HTR-8/SVneo (cell line): ENCODE measurements around the gene TRAF2.
"Not testable (repeated sequence)": the region's sequence is repeated elsewhere in the genome, so short reads cannot be mapped to it uniquely, and the experiment has no call there.

ENCODE experiments used
- DNase-seq: peaks from one replicate; pipeline ENCODE4 v3.0.0; 2011; ENCODE audit warnings: low spot score, mixed read lengths; ENCODE audit not compliant: insufficient read length
- FAIRE-seq: peaks from 2 replicates; lab custom pipeline; 2011; peaks lifted over from hg19 to GRCh38; lab: Jason Lieb, UNC

The TRAF2 gene

GRCh38 chr9:136856541-136857141, 29.7 kb upstream of the TRAF2 start:
- DNase-seq: no peak
- no peak for FAIRE-seq

DNA sequence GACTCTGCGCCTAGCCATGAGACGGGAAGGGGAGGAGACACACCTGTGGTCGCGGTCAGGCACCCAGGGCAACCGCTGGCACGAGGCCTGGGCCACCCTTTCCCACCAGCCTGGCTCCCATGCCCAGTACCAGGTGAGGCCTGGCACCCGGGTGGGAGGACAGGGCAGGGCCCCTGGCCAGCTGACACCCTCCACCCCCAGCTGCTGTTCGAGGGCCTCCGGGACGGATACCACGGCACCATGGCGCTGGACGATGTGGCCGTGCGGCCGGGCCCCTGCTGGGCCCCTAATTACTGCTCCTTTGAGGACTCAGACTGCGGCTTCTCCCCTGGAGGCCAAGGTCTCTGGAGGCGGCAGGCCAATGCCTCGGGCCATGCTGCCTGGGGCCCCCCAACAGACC, 29.1 kb upstream of the TRAF2 start:
- no peak for FAIRE-seq
- DNase-seq: no peak

DNA sequence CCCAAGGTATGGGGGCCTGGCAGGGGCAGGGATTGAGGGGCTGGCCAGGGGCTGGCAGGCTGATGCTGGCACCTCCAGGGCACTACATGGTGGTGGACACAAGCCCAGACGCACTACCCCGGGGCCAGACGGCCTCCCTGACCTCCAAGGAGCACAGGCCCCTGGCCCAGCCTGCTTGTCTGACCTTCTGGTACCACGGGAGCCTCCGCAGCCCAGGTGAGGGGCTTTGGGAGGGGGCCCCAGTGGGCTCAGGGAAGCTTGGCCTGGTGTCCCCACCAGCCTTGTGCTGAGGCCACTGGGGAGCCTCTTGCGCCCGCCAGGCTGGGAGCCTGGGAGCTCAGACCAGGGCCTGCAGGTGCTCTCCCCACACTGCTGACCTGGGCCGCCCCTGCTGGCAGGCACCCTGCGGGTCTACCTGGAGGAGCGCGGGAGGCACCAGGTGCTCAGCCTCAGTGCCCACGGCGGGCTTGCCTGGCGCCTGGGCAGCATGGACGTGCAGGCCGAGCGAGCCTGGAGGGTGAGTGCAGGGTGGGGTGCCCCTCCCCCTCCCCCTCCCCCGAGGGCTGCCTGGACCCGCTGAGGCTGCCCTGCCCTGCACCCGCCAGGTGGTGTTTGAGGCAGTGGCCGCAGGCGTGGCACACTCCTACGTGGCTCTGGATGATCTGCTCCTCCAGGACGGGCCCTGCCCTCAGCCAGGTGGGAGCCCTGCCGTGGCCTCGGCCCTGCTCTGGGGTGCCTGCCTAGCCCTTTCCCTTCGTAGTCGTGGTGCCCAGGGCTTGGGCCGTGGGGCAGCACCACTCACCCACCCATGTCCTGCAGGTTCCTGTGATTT, 28.5 kb upstream of the TRAF2 start:
- FAIRE-seq (no peak), DNase-seq (no peak)

DNA sequence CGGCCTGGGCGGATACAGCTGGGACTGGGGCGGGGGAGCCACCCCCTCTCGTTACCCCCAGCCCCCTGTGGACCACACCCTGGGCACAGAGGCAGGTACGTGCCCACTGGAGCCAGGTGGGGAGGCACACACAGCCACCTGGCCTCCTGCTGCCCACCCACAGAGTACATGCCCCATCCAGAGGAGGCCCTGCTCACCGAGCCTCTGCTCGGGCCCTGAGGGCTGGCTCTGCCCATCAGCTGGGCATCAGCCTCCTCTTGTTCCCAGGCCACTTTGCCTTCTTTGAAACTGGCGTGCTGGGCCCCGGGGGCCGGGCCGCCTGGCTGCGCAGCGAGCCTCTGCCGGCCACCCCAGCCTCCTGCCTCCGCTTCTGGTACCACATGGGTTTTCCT, 27.9 kb upstream of the TRAF2 start:
- DNase-seq (no peak), FAIRE-seq (no peak)

DNA sequence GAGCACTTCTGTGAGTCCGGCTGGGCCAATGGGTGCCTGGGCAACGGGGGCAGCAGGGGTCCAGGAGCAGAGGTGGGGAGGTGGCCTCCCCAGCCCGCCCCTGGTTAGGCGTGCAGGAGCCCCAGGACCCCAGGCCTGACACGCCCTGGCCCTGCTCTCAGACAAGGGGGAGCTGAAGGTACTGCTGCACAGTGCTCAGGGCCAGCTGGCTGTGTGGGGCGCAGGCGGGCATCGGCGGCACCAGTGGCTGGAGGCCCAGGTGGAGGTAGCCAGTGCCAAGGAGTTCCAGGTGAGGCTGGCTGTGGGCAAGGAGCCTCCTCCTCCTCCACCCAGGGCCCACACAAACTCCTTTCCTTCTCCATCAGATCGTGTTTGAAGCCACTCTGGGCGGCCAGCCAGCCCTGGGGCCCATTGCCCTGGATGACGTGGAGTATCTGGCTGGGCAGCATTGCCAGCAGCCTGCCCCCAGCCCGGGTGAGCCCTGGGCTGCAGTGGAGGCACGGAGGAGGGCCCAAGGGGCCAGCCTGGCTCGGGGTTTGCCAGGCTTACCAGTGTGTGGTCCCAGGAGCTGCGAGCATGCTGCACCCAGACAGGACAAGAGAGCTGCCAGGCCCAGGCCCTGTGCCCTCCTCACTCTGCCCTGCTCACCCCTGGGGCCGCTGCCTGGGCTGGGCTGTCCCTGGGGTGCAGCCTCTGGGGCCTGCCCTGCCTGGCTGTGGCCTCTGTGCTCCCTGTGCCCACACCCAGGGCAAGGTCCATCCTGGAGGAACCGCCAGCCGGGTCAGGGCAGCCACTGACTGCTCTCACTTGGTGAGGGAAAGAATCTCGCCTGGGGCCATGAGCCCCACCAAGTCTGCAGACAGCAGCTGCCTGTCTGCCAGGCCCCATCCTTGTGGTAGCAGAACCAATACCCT, 27.2 kb upstream of the TRAF2 start:
- FAIRE-seq (no peak), DNase-seq (no peak)

GRCh38 chr9:136860529-136860928, 25.8 kb upstream of the TRAF2 start:
- FAIRE-seq (no peak), DNase-seq (no peak)

DNA sequence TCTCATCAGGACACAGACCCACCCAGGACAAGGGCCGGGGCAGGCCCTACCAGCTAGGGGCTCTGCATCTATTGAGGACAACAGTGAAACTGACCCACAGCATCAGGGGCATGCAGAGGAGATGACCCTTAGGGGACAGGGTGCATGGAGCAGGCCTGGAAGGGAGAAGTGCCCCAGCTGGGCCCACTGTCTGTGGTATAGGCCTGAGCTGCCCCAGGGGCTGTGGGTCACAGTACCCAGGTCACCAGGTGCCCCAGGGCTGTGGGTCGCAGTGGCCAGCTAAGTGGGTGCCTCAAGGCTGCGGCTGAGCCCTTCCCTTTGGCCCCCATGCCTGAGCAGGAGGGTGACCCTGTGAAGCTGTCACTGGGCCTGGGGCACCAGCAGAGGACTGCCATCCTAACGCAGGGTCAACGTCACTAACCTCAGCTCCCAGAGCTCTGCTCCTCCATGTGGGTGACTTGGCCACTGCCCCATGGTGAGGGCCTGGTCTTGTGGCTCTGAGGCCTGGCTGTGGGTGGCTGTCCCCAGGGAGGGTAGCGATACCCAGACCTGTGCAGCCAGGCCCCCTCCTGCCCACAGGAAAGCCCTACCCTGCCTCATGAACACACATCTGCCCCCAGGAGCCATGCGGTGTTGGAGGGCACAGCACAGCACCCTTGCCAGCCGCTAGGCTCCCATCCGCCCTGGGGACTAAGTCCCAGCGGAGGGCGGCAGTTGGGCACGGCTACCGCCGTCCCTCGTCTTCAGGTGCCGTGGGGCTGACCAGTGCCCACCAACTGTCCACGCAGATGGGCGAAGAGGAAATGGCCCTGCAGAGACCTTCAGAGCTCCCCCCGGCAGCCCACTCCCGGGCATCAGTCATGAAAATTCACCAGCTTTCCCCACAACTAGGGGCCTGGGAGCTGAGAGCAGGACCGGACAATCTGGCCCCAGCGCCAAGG, 25.1 kb upstream of the TRAF2 start:
- DNase-seq (no peak), FAIRE-seq (no peak)

DNA sequence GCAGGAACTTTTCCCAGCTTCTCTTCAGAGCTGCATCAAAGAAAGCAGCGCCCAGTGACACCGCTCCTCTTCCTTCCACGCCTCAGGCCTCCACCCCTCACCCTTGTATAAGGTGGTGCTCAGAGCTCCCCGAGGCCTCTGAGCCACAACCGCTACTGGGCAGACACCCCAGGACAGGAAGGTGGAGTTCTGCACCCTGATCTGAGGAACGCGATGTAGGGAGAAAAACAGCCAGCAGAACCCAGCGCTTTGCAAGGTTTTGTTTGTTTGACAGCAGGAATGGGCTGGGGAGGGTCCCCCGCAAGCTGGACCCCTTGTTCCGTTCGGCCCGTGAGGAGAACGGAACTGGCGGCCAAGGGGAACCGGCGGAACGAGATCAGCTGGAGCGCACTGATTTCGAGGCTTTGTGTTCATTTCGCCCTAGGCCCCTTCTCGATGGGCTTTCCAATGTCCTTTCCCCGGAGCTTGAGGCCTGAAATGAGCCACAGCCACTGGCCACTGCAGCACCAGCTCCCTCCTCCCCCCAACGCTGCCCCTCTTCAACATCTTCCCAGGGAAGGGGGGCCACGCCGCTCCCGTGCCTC, 24.4 kb upstream of the TRAF2 start:
- DNase-seq: no peak
- FAIRE-seq: no peak

DNA sequence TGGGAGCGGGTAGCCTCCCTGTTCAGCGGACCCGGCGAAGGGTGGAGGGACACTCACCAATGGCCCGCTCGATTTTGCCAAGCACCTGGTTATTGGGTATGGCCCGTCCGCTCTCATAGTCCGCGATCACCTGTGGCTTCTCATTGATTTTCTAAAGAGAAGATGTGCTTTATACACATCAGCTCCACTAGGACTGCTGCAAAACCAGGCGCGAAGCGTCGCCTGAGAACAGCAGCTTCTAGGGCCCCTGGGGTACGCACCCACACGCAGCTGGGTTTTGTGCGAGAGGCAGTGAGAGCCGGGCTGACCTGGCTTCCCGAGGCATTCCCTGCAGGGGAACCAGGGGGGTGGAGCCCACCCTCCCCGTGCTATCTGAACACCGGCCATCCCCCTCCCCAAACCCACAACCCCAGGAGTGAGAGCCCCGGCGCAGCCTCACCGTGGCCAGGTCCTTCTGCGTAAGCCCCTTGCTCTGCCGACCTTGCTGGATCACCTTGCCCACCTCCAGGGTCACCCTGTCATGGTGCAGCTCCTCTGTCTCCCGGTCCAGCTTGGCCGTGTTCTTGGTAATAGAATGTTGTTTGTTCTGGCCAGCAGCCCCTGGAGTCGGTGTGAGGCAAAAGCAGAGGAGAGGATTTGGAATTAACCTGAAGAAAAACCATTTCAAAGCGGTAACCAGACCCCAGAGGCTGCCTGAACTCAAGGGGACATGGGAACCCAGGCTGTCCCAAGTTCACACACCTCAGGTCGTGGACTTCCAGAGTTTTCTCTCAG, 23.3 kb upstream of the TRAF2 start:
- no peak for FAIRE-seq
- no peak for DNase-seq

DNA sequence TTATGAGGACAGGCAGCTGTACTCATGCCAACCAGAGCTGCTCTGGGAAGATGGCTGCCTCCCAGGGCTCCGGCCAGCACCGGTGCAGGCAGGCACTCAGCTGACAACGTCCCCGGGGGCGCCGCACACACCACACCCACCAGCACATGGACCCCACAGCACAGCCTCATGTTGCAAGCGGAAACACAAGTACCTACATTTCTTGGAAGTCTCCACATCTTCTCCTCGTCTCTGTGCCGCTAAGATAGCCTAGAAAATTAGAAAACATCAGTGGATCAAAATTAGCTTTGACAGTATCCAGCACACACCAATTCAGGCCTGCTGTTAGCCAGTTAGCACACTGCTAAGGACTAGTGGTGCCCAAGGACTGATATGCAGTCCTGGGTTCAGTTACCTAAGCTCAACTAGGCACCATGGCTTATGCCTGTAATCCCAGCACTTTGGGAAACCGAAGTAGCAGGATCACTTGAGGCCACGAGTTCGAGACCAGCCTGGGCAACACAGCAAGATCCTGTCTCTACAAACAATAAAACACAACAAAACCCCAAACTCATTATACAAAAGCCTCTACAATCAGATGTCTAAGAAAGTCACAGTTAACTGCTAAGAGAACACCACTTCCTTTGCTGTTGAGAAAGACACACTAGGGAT, 22.6 kb upstream of the TRAF2 start:
- DNase-seq: no peak
- no peak for FAIRE-seq

DNA sequence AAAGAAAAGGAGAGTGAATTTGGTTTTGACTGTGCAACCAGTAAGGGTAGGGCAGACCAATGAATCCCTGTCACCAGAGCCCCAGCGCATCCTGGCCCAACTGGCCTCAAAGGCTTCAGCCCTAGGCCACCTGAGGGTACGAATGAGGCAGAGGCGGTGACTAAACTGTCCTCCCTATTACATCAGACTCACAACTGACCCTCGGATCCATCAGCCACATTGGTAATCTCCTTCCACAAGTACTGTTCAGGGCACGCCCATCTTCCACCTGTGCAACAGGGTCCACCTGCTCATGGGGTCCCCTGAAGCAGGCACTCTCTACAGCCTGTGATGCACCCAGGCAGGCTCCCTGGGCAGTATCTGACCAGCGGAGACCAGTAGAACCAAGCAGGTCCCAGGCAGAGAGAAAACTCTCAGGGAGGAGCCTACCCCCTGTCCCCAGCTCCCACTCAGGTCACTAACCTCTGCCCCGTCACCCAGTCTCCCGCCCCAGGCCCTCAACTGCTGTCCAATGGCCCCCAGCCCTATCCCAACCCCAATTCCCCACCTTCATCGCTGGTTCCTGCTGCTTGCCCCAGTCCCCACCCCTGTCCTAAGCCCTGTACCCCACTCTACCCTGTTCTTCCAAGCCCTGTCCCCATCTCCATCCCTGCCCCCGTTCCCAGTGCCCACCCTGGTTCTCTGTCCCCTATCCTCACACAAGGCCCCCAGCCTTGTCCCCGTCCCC, 21.1 kb upstream of the TRAF2 start:
- no peak for DNase-seq
- no peak for FAIRE-seq

- DNase-seq (no peak), FAIRE-seq (no peak)
Measured at GRCh38 chr9:136865768-136866103, 20.6 kb upstream of the TRAF2 start.

GRCh38 chr9:136866898-136867421, 19.4 kb upstream of the TRAF2 start:
- not testable (repeated sequence) for DNase-seq, FAIRE-seq

- FAIRE-seq (no peak), DNase-seq (no peak)
Measured at GRCh38 chr9:136867480-136867879, 18.8 kb upstream of the TRAF2 start.

- no peak for DNase-seq
- no peak for FAIRE-seq
Measured at GRCh38 chr9:136867917-136868316, 18.4 kb upstream of the TRAF2 start.

DNA sequence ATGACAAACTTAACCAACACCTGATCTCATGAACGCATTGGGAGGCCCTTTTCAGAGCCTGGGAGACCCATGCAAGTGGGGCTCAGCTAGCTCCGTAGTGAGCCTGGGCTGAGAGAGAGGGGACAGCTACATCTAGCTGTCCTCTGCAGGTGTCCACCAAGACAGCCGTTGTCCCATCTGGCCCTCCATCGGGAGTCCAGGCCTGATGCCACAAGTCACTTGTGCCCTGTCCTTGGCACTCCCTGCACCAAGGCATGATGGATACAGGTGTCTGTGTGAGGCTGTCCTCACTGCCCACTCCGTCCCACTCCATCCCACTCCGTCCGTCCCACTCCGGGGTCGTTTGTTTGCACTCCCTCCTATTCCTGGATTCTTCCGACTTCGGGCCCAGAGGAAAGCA, 17.7 kb upstream of the TRAF2 start:
- DNase-seq: no peak
- no peak for FAIRE-seq

- FAIRE-seq, DNase-seq: not testable (repeated sequence)
Measured at GRCh38 chr9:136869611-136870010, 16.7 kb upstream of the TRAF2 start.
